Measurements from ENCODE around the gene RXRA. TPM values are rescaled to one million over a fixed set of nuclear protein-coding genes. Genes with fewer than 3 reads are reported as not detected.
A peak's percentile ranks its signal among the peaks of the same experiment; 100 is the strongest.

RXRA gene
- total and polyA plus RNA-seq, 2 of the 4 experiments (the other 2 are of a cell fraction): 7.5 to 17.9 TPM

DNA sequence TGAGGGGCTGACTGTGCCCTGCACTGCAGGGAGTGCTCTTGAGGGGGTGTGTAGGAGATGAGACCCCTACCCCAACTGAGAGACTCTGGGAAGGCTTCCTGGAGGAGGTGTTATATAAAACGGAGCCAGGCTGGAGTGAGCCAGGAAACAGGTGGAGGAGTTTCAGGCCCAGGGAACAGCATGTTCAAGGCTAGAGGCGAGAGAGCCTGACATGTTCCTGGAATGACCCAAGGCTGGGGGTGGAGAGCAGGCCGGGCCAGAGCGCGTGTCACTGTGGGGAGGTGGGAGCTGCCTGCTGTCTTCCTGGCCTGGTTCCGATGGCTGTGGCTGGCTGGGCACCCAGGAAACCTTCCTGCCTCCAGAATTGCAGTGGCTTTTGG is 48.7 kb downstream of the RXRA start:
- no peak overlapping the region for H2AFZ ChIP-seq (replicated peaks; ENCODE audit: low read length, poor library complexity)
- H3K9me1 ChIP-seq (ENCODE audit: insufficient read depth, low read length): peaks cover 7% of the 10 kb centered on the region; the same call in 1 of the 2 replicates
- dilution Hi-C loops (cut with HindIII; ENCODE audit: low sequenced_read_pairs, unreplicated experiment) (no loop called here), in situ Hi-C loops (cut with MboI; ENCODE audit: low sequenced_read_pairs) (no loop called here), intact Hi-C loops (cut with micrococcal nuclease) (no loop called here)
- no peak overlapping the region for H3K4ac ChIP-seq (ENCODE audit: low read depth, low read length)
- ATAC-seq (ENCODE audit: low read depth) (no peak; the same call in 1 of the 2 replicates), DNase-seq (no peak)
- H3K27me3 ChIP-seq (ENCODE audit: control insufficient read depth, insufficient read depth, low read length): no peaks in the 10 kb centered on the region
- 75% methylated on average over 5 of the region's 6 CpGs; no CpG with 5 or more reads in 1 of the 2 experiments for WGBS, 2 experiments (ENCODE audit: extremely low coverage in 2 of 2, insufficient read length in 1 of 2)
- no peak overlapping the region for H3K4me3 ChIP-seq (ENCODE audit: insufficient read depth, low read depth, low read length)
- no peak overlapping the region for H4K5ac ChIP-seq (ENCODE audit: low read depth, low read length)
- H3K4me1 ChIP-seq (ENCODE audit: control insufficient read depth, insufficient read depth, low read length): peaks cover 33% of the 10 kb centered on the region
- H3K56ac ChIP-seq (ENCODE audit: extremely low read depth, insufficient read depth, low read length): no peak overlapping the region
- H2BK5ac ChIP-seq (ENCODE audit: low read depth, low read length, poor library complexity, severe bottlenecking): no peak overlapping the region
- H3K18ac ChIP-seq (ENCODE audit: low read depth, low read length): no peak overlapping the region
- H4K20me1 ChIP-seq (ENCODE audit: insufficient read depth, low read length): peaks cover 100% of the 10 kb centered on the region
- BruUV-seq (replicated peaks): no TSS peak
- ChIA-PET POLR2A (ENCODE audit: unreplicated experiment) (no interaction called here), CTCF (no interaction called here)
- H2BK120ac ChIP-seq (ENCODE audit: low read depth, low read length): no peak overlapping the region
- no peaks in the 10 kb centered on the region for H3K9me3 ChIP-seq (ENCODE audit: control insufficient read depth, insufficient read depth, low read length)
- no peak overlapping the region for H3K14ac ChIP-seq (replicated peaks; ENCODE audit: low read depth, low read length)
- H3K36me3 ChIP-seq (ENCODE audit: control insufficient read depth, insufficient read depth, low read length): no peaks in the 10 kb centered on the region; the same call in 1 of the 2 replicates
- H4K91ac ChIP-seq (ENCODE audit: insufficient read depth, low read depth, low read length): no peak overlapping the region
- no peak overlapping the region for H4K8ac ChIP-seq (ENCODE audit: low read depth in 2 of 2, low read length in 2 of 2)
- H3K4me2 ChIP-seq (ENCODE audit: low read depth, low read length): no peak overlapping the region
- H3K23ac ChIP-seq (ENCODE audit: low read depth, low read length): no peak overlapping the region
- no peak overlapping the region for H2BK20ac ChIP-seq (ENCODE audit: low read depth, low read length)
- H2AK9ac ChIP-seq (replicated peaks; ENCODE audit: low read depth, low read length, poor library complexity): peak overlapping the region; percentile 63
- H3K79me1 ChIP-seq (ENCODE audit: low read depth in 1 of 2, low read length in 2 of 2): peaks cover 0 to 97% of the 10 kb centered on the region in 2 experiments
- H2AK5ac ChIP-seq (ENCODE audit: low read depth, low read length): no peak overlapping the region
- H2BK15ac ChIP-seq (ENCODE audit: low read depth, low read length): no peak overlapping the region
- no peak overlapping the region for H3K27ac ChIP-seq (ENCODE audit: insufficient read depth, low read length)
- no peak overlapping the region for H3K9ac ChIP-seq (ENCODE audit: low read depth, low read length)
- TF ChIP-seq CEBPB (IDR thresholded peaks at IDR 0.05; ENCODE audit: low read depth, low read length): no peak
- no peak for TF ChIP-seq MXI1 (IDR thresholded peaks at IDR 0.05; ENCODE audit: borderline replicate concordance, low read depth, low read length)
- no peak for TF ChIP-seq MAZ (IDR thresholded peaks at IDR 0.05; ENCODE audit: borderline replicate concordance, low read depth, low read length)
- TF ChIP-seq RFX5 (IDR thresholded peaks at IDR 0.05; ENCODE audit: low read depth, low read length): no peak
- TF ChIP-seq, protein P1, sequence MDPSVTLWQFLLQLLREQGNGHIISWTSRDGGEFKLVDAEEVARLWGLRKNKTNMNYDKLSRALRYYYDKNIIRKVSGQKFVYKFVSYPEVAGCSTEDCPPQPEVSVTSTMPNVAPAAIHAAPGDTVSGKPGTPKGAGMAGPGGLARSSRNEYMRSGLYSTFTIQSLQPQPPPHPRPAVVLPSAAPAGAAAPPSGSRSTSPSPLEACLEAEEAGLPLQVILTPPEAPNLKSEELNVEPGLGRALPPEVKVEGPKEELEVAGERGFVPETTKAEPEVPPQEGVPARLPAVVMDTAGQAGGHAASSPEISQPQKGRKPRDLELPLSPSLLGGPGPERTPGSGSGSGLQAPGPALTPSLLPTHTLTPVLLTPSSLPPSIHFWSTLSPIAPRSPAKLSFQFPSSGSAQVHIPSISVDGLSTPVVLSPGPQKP (IDR thresholded peaks at IDR 0.05; ENCODE audit: borderline replicate concordance, low read depth, low read length): no peak
- no peak for TF ChIP-seq MAFK (IDR thresholded peaks at IDR 0.05; ENCODE audit: low read depth, low read length)
- no peak for TF ChIP-seq SMC3 (IDR thresholded peaks at IDR 0.05; ENCODE audit: low read depth, low read length)
- no peak for TF ChIP-seq NFE2L2 (IDR thresholded peaks at IDR 0.05; ENCODE audit: low read depth, low read length)
- no peak for TF ChIP-seq RAD21 (IDR thresholded peaks at IDR 0.05; ENCODE audit: low read length)
- TF ChIP-seq FOS (IDR thresholded peaks at IDR 0.05; ENCODE audit: low read depth, low read length): no peak
- no peak for TF ChIP-seq RCOR1 (IDR thresholded peaks at IDR 0.05; ENCODE audit: insufficient replicate concordance, low read length)
- TF ChIP-seq, protein P2, sequence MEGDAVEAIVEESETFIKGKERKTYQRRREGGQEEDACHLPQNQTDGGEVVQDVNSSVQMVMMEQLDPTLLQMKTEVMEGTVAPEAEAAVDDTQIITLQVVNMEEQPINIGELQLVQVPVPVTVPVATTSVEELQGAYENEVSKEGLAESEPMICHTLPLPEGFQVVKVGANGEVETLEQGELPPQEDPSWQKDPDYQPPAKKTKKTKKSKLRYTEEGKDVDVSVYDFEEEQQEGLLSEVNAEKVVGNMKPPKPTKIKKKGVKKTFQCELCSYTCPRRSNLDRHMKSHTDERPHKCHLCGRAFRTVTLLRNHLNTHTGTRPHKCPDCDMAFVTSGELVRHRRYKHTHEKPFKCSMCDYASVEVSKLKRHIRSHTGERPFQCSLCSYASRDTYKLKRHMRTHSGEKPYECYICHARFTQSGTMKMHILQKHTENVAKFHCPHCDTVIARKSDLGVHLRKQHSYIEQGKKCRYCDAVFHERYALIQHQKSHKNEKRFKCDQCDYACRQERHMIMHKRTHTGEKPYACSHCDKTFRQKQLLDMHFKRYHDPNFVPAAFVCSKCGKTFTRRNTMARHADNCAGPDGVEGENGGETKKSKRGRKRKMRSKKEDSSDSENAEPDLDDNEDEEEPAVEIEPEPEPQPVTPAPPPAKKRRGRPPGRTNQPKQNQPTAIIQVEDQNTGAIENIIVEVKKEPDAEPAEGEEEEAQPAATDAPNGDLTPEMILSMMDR (conservative IDR thresholded peaks at IDR 0.05; ENCODE audit: low read depth, low read length): no peak
- TF ChIP-seq CHD1 (IDR thresholded peaks at IDR 0.05; ENCODE audit: low read depth, low read length): no peak
- TF ChIP-seq, protein P3, sequence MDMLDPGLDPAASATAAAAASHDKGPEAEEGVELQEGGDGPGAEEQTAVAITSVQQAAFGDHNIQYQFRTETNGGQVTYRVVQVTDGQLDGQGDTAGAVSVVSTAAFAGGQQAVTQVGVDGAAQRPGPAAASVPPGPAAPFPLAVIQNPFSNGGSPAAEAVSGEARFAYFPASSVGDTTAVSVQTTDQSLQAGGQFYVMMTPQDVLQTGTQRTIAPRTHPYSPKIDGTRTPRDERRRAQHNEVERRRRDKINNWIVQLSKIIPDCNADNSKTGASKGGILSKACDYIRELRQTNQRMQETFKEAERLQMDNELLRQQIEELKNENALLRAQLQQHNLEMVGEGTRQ (IDR thresholded peaks at IDR 0.05; ENCODE audit: low read depth, low read length): no peak
